SU-DHL-6 (cell line): ENCODE results near the gene REST.

ENCODE experiments used
- EZH2phosphoT487 ChIP-seq: fragments of 200-600 bp; sonication (generic), shearing (Covaris generic); conservative IDR thresholded peaks from 2 replicates; pipeline ENCODE4 v1.6.1; 2018; ENCODE audit warnings: mild to moderate bottlenecking, antibody characterized with exemption, low read length, moderate library complexity, mixed read lengths
- TF ChIP-seq, protein P1 (sequence below): fragments of 200-600 bp; sonication (generic); IDR thresholded peaks from one replicate; pipeline ENCODE4 v1.5.1; 2017; ENCODE audit warnings: antibody characterized with exemption, mild to moderate bottlenecking, low read length, moderate library complexity; ENCODE audit not compliant: insufficient read depth, poor library complexity, severe bottlenecking

DNA sequence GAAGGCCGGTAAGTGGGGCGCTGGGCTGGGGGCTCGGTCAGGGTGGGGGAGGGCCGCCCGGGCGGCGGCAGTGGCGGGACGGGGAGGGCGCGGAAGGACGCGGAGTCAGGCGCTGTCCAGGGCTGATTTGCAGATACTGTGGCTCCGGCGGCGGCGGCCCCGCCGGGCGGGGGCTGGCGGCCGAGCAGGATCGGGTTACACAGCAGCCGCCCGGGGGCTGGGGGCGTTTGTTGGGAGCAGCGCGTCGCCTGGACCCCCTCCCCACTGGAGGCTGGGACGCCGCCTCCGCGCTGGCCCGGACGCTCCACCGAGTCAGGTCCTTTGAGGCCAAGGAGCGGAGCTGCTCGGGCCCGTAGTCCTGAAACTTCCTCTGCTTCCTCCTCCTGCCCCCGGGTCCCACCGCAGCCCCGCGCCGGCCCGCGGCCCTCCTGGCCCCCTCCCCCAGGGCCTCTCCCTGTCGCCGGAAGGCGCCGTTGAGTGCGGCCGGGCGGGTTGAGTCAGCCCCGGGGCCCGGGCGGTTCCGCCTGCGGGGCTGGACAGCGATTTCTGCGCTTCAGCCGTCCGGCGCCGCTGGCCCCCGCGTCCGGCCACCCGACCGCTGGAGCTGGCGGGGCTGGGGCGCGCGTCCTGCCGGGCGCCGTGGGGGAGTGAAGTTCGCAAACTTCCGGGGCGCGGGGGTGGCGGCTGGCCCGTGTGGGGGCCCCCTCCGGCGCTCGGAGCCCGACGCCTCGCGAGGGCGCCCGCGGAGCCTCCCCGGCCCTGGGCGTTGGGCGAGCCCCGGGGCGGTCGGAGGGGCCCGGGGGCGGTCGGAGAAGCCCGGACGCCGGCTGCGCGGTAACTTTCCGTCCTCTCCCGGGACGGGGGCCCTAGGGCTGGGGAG, 746 bp downstream of the REST start:
- TF ChIP-seq, protein P1, sequence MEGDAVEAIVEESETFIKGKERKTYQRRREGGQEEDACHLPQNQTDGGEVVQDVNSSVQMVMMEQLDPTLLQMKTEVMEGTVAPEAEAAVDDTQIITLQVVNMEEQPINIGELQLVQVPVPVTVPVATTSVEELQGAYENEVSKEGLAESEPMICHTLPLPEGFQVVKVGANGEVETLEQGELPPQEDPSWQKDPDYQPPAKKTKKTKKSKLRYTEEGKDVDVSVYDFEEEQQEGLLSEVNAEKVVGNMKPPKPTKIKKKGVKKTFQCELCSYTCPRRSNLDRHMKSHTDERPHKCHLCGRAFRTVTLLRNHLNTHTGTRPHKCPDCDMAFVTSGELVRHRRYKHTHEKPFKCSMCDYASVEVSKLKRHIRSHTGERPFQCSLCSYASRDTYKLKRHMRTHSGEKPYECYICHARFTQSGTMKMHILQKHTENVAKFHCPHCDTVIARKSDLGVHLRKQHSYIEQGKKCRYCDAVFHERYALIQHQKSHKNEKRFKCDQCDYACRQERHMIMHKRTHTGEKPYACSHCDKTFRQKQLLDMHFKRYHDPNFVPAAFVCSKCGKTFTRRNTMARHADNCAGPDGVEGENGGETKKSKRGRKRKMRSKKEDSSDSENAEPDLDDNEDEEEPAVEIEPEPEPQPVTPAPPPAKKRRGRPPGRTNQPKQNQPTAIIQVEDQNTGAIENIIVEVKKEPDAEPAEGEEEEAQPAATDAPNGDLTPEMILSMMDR = no peak
- no peak for TF ChIP-seq EZH2phosphoT487
